Ovary (tissue), 9 donors: ENCODE measurements around the gene CALM1. TPM values are rescaled to one million over a fixed set of nuclear protein-coding genes. Genes with fewer than 3 reads are reported as not detected.

Experiments
- DNase-seq, 5 donors: peaks; one replicate each; pipeline ENCODE4 v3.0.0-alpha.2; 2019 to 2020
- H3K27ac ChIP-seq, 2 donors: fragments of 200-600 bp; one replicate each; pipeline versions ENCODE4 v1.5.1 to v1.8.0; 2019 to 2022
- H3K27me3 ChIP-seq: fragments of 200-600 bp; one replicate; pipeline ENCODE4 v1.8.0; 2022
- H3K36me3 ChIP-seq: fragments of 200-600 bp; sonication (generic); one replicate; pipeline ENCODE4 v1.5.1; 2019
- H3K4me1 ChIP-seq: one replicate; pipeline ENCODE4 v1.8.1; 2013; ENCODE audit warnings: mild to moderate bottlenecking, moderate library complexity; ENCODE audit not compliant: insufficient read depth
- H3K4me3 ChIP-seq: fragments of 200-600 bp; sonication (generic); one replicate; pipeline ENCODE4 v1.5.1; 2017
- H3K9me3 ChIP-seq, 2 donors: fragments of 200-600 bp in 1 of 2; sonication (generic) in 1 of 2; one replicate each; pipeline versions ENCODE4 v1.5.1 to v1.8.1; 2013 to 2019; ENCODE audit warnings: mild to moderate bottlenecking in 1 of 2, moderate library complexity in 1 of 2
- CTCF ChIP-seq, 3 donors: fragments of 450-650 bp in 2 of 3; fragments of 200-600 bp in 1 of 3; IDR thresholded peaks; one replicate each; pipeline versions ENCODE4 v1.5.1 to v1.8.0; 2016 to 2022; ENCODE audit warnings: antibody characterized with exemption in 3 of 3, mild to moderate bottlenecking in 1 of 3
- EP300 ChIP-seq: sonication (generic); formaldehyde crosslinking; IDR thresholded peaks from one replicate; pipeline ENCODE4 v1.6.1; 2017; ENCODE audit warnings: antibody characterized with exemption
- POLR2A ChIP-seq: fragments of 450-650 bp; IDR thresholded peaks from one replicate; pipeline ENCODE4 v1.6.1; 2017; ENCODE audit warnings: antibody characterized with exemption, mild to moderate bottlenecking, moderate library complexity
- WGBS, 3 donors: extraction: QIAGEN DNeasy Blood & Tissue Kit in 1 of 3; methylation state at CpG; one replicate each; pipeline versions ENCODE4 v1.1.5 to v1.1.7; 2013 to 2017; 5-methylcytosine and 5-hydroxymethylcytosine counted together
- intact Hi-C, 4 donors: fragments of 100-400 bp; cut with DNase I; formaldehyde crosslinking; loops; one replicate each; pipeline versions ENCODE4 v1.11.0 to v1.15.1; 2022 to 2023
- polyA plus RNA-seq, 2 donors: library from polyadenylated mRNA; stranded (reverse); fragments of 200-250 nt in 1 of 2; fragments of 350-450 nt in 1 of 2; fragmentation: Illumina TruSeq in 1 of 2; extraction: RNeasy Lipid Tissue Mini Kit (QIAGEN cat#74804) in 1 of 2; gene quantifications; one replicate each; pipeline ENCODE4 v1.2.3, GENCODE V29; 2013 to 2014
- total RNA-seq, 7 donors: library from RNA; depleted of rRNA in 2 of 7; stranded (reverse); fragments of >200 nt in 2 of 7; fragmentation: NEBNext Ultra II Directional in 3 of 7; extraction: Animal tissue kit (Norgen Biotek cat#: 25700) in 3 of 7; gene quantifications; one replicate each; pipeline versions ENCODE4 v1.1.0 to v1.2.4, GENCODE V29; 2016 to 2023
- donor health status: DM: no; HTN: no; CAD: no; lungs with moderate emphysema.
- donor health status: DM: no; HTN: no; CAD: no.
- donor health status: Bipolar disorder and iron deficiency.
- donor health status: DM: yes; HTN: yes; CAD: no.
- donor health status: DM: no; HTN: no; CAD: no.
- donor health status: DM: yes; HTN: yes; CAD: no.

Gene CALM1
- total and polyA plus RNA-seq, 9 donors = 122 to 514 (median 225) TPM

DNA sequence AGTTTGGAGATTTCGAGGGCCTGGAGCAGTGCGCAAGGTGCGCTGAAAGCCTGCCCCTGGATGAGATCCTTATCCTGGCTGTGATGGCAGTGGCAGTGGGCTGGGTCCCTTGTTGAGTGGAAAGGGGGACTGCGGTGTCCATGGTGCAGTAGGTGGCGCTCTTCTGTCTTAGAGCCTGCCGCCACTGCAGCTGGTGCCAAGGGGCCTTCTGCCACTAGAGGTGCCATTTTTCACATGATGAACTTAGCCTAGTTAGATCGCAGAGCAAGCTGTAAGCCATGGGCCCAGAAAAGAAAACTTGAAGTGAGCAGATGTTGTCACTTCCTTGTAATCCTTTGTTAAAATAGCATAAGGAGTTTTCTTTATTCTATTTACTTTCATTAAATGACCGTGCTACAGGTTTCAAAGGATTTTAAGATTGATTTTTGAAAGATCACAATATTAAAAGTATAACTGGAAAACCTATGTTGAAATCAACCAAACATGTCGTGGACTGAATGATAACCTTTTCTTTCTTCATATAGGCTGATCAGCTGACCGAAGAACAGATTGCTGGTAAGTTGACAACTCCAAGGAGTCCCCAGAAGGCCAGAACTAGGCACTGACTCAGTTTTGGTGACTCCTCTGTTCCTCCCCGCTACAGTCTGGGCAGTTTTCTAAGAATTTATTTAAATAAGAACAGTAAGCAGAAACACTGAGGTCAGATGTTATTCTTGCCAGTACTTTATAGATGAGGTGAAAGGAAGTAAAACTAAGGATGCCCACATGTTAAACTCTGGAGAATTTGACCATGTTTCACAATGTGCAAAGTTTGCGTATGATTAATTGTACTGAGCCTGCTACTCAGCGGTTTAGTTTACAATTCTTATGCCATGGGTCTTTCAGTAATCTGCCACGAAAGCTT lies 3.0 kb downstream of the CALM1 start:
- peak; percentile 83 to 91 (median 89) for DNase-seq
- Histone ChIP-seq H3K36me3 (no peaks in the 10 kb centered on the region), H3K4me1 (peaks cover 9% of the 10 kb centered on the region), H3K4me3 (no peak overlapping the region), H3K27me3 (no peaks in the 10 kb centered on the region), H3K9me3 (no peaks in the 10 kb centered on the region), H3K27ac (peak overlapping the region in 1 of 2 donors; percentile 23)
- WGBS, 3 donors = 44 to 47% (median 45%) methylated on average over 14 of the region's 14 CpGs
- no peak for TF ChIP-seq POLR2A
- peak; percentile 91 to 98 (median 97) for TF ChIP-seq CTCF (IDR thresholded peaks at IDR 0.05)
- intact Hi-C loops = loop anchor here (2.0 to 10.0 kb wide), 7 partner anchors 67 to 358 kb away; partner anchors contain the start of gene NRDE2 (in 1 of the 4)

GRCh38 chr14:90400904-90401561 lies 4.2 kb downstream of the CALM1 start:
- no peak for DNase-seq
- no peaks in the 10 kb centered on the region for H3K9me3 ChIP-seq
- H3K36me3 ChIP-seq = no peaks in the 10 kb centered on the region
- 76 to 86% (median 78%) methylated on average over 7 of the region's 7 CpGs for WGBS, 3 donors
- peaks cover 9% of the 10 kb centered on the region for H3K4me1 ChIP-seq
- H3K27ac ChIP-seq = no peak overlapping the region
- no peaks in the 10 kb centered on the region for H3K27me3 ChIP-seq
- intact Hi-C loops = loop anchor here in 1 of 4 donors (5.0 to 10.0 kb wide), 2 partner anchors 121 to 354 kb away; no protein-coding TSS in a partner anchor
- no peak overlapping the region for H3K4me3 ChIP-seq
- no peak for TF ChIP-seq EP300
- no peak for TF ChIP-seq POLR2A
- no peak for TF ChIP-seq CTCF (IDR thresholded peaks at IDR 0.05)

DNA sequence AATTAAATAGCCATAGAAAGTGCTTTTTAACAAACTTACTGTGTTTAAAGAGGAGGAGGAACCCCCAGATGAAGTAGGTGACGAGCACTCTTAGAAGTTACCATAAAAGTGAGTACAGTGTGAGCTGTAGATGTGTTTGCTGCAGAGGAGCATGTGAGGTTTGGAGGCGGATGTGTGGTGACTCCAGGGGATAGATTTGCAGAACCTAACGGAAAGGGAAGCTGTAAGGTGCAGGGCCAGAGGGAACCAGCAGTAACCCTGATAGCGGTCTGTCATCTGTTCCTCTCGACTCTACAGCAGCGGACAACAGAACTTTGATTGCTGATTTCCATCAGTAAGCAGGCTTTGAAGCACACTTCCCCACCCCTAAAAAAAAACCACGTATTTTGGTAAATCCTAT lies 5.2 kb downstream of the CALM1 start:
- Histone ChIP-seq H3K27me3 (no peaks in the 10 kb centered on the region), H3K9me3 (no peaks in the 10 kb centered on the region), H3K27ac (no peak overlapping the region), H3K4me3 (no peak overlapping the region), H3K4me1 (peaks cover 6% of the 10 kb centered on the region), H3K36me3 (no peaks in the 10 kb centered on the region)
- 75 to 88% (median 86%) methylated on average over 7 of the region's 7 CpGs for WGBS, 3 donors
- intact Hi-C loops = loop anchor here in 1 of 4 donors (5.0 to 10.0 kb wide), 2 partner anchors 120 to 353 kb away; no protein-coding TSS in a partner anchor
- DNase-seq = no peak
- TF ChIP-seq CTCF (IDR thresholded peaks at IDR 0.05) (no peak), POLR2A (no peak), EP300 (no peak)

DNA sequence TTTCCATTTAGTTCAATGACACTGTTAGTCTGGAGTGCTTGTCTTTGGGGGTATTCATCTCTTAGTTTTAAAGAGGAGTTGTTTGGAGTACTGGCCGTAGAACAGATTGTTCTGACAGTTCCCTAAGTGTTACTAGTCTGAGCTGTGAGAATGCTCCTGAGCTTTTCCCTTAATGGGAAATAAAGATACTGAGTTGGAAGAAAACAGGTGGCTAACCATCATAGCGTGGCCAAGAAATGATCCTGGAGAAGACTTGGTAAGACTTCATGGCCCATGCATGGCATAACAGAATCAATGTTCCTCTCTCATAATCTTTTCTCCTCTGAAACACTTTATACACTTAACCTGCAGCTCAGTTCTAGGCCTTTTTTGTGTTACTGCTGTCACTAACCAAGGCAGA lies 6.2 kb downstream of the CALM1 start:
- 87 to 90% (median 87%) methylated on average over 2 of the region's 2 CpGs for WGBS, 3 donors
- Histone ChIP-seq H3K4me3 (no peak overlapping the region), H3K36me3 (no peaks in the 10 kb centered on the region), H3K27ac (no peak overlapping the region), H3K27me3 (no peaks in the 10 kb centered on the region), H3K4me1 (peaks cover 6% of the 10 kb centered on the region), H3K9me3 (no peaks in the 10 kb centered on the region)
- no peak for DNase-seq
- intact Hi-C loops = loop anchor here in 1 of 4 donors (5.0 to 10.0 kb wide), 2 partner anchors 119 to 352 kb away; no protein-coding TSS in a partner anchor
- no peak for TF ChIP-seq POLR2A
- no peak for TF ChIP-seq EP300
- TF ChIP-seq CTCF (IDR thresholded peaks at IDR 0.05) = no peak
